CD4-positive, alpha-beta T cell treated with Interleukin-1 beta for 1 hour (primary cell): ENCODE results near the gene EDIL3.
"Not testable (repeated sequence)": the region's sequence is repeated elsewhere in the genome, so short reads cannot be mapped to it uniquely, and the experiment has no call there.

ENCODE experiments used
- DNase-seq, 2 donors: peaks; one replicate each; pipeline ENCODE4 v3.0.0-alpha.2; 2020 to 2022

The EDIL3 gene

GRCh38 chr5:84378420-84378819 lies 6.3 kb downstream of the EDIL3 start:
- no peak for DNase-seq

GRCh38 chr5:84376346-84376745 lies 8.3 kb downstream of the EDIL3 start:
- no peak for DNase-seq

- no peak for DNase-seq
Measured at GRCh38 chr5:84374568-84374967, 10.1 kb downstream of the EDIL3 start.

- DNase-seq, result no peak
Measured at GRCh38 chr5:84373506-84373905, 11.2 kb downstream of the EDIL3 start.

- no peak for DNase-seq
Measured at GRCh38 chr5:84372066-84372695, 12.5 kb downstream of the EDIL3 start.

- no peak for DNase-seq
Measured at GRCh38 chr5:84370176-84370575, 14.5 kb downstream of the EDIL3 start.

- no peak for DNase-seq
Measured at GRCh38 chr5:84364043-84364442, 20.6 kb downstream of the EDIL3 start.

GRCh38 chr5:84362061-84362720 lies 22.5 kb downstream of the EDIL3 start:
- no peak for DNase-seq

- no peak for DNase-seq
Measured at GRCh38 chr5:84361572-84361971, 23.1 kb downstream of the EDIL3 start.

- DNase-seq, result no peak
Measured at GRCh38 chr5:84360056-84360455, 24.6 kb downstream of the EDIL3 start.

- no peak for DNase-seq
Measured at GRCh38 chr5:84354101-84354500, 30.6 kb downstream of the EDIL3 start.

GRCh38 chr5:84344788-84345187 lies 39.9 kb downstream of the EDIL3 start:
- no peak for DNase-seq

- DNase-seq, result no peak
Measured at GRCh38 chr5:84343171-84343570, 41.5 kb downstream of the EDIL3 start.

GRCh38 chr5:84332106-84332505 lies 52.6 kb downstream of the EDIL3 start:
- no peak for DNase-seq

- DNase-seq, result no peak
Measured at GRCh38 chr5:84327591-84327990, 57.1 kb downstream of the EDIL3 start.

GRCh38 chr5:84322646-84323045 lies 62.0 kb downstream of the EDIL3 start:
- no peak for DNase-seq

- DNase-seq, result not testable (repeated sequence)
Measured at GRCh38 chr5:84317826-84318225, 66.9 kb downstream of the EDIL3 start.

GRCh38 chr5:84312280-84312679 lies 72.4 kb downstream of the EDIL3 start:
- not testable (repeated sequence) for DNase-seq

GRCh38 chr5:84309850-84310249 lies 74.8 kb downstream of the EDIL3 start:
- not testable (repeated sequence) for DNase-seq

GRCh38 chr5:84306601-84307000 lies 78.1 kb downstream of the EDIL3 start:
- DNase-seq, result no peak

- DNase-seq, result no peak
Measured at GRCh38 chr5:84304599-84304998, 80.1 kb downstream of the EDIL3 start.

- no peak for DNase-seq
Measured at GRCh38 chr5:84303315-84303714, 81.4 kb downstream of the EDIL3 start.

- DNase-seq, result no peak
Measured at GRCh38 chr5:84301535-84301934, 83.1 kb downstream of the EDIL3 start.

GRCh38 chr5:84299959-84300358 lies 84.7 kb downstream of the EDIL3 start:
- DNase-seq, result no peak

GRCh38 chr5:84298628-84299027 lies 86.1 kb downstream of the EDIL3 start:
- no peak for DNase-seq
